Neural cell (in vitro differentiated cells): ENCODE results near the gene SARNP. TPM values are rescaled to one million over a fixed set of nuclear protein-coding genes. Genes with fewer than 3 reads are reported as not detected.

Experiments
- H2AFZ ChIP-seq: fragments of 200-600, 300-800 bp; sonication (generic), shearing (Covaris generic); 2 replicates; pipeline ENCODE4 v1.6.0; 2014; ENCODE audit warnings: low read depth, mild to moderate bottlenecking, antibody characterized with exemption, low read length, moderate library complexity
- H3F3A ChIP-seq: fragments of 200-600 bp; shearing (Covaris generic); 2 replicates; pipeline ENCODE4 v1.6.1; 2016; ENCODE audit warnings: mild to moderate bottlenecking, moderate library complexity, mixed read lengths, antibody characterized with exemption, low read length; ENCODE audit not compliant: insufficient read depth, poor library complexity, severe bottlenecking
- H3K27ac ChIP-seq: fragments of 200-600, 300-800 bp; sonication (generic), shearing (Covaris generic); 2 replicates; pipeline ENCODE4 v1.5.1; 2014; ENCODE audit warnings: mild to moderate bottlenecking, low read length, moderate library complexity
- H3K27me3 ChIP-seq: fragments of 300-800, 200-600 bp; sonication (generic), shearing (Covaris generic); 2 replicates; pipeline ENCODE4 v1.6.0; 2014; ENCODE audit warnings: mild to moderate bottlenecking, low read depth, low read length, moderate library complexity; ENCODE audit not compliant: insufficient read depth
- H3K36me3 ChIP-seq: fragments of 300-800, 200-600 bp; sonication (generic), shearing (Covaris generic); 2 replicates; pipeline ENCODE4 v1.5.1; 2014; ENCODE audit warnings: mild to moderate bottlenecking, antibody characterized with exemption, low read length, moderate library complexity; ENCODE audit not compliant: insufficient read depth
- H3K4me2 ChIP-seq: fragments of 300-800, 200-600 bp; sonication (generic), shearing (Covaris generic); 2 replicates; pipeline ENCODE4 v1.6.0; 2014; ENCODE audit warnings: mild to moderate bottlenecking, low read length
- H3K4me3 ChIP-seq: fragments of 300-800, 200-600 bp; sonication (generic), shearing (Covaris generic); 2 replicates; pipeline ENCODE4 v1.5.1; 2014; ENCODE audit warnings: mild to moderate bottlenecking, low read length, moderate library complexity
- H3K79me2 ChIP-seq: fragments of 200-600 bp; shearing (Covaris generic); replicated peaks from 2 replicates; pipeline ENCODE4 v1.6.0; 2014; ENCODE audit warnings: mild to moderate bottlenecking, low read length, moderate library complexity; ENCODE audit not compliant: insufficient read depth
- H3K9ac ChIP-seq: fragments of 300-800, 200-600 bp; sonication (generic), shearing (Covaris generic); 2 replicates; pipeline ENCODE4 v1.6.1; 2016; ENCODE audit warnings: mild to moderate bottlenecking, low read length, mixed read lengths
- H3K9me2 ChIP-seq: fragments of 200-600 bp; shearing (Covaris generic); 2 replicates; pipeline ENCODE4 v1.6.1; 2016; ENCODE audit warnings: mild to moderate bottlenecking, low read length, mixed read lengths; ENCODE audit not compliant: insufficient read depth
- H3K9me3 ChIP-seq: fragments of 200-600, 300-800 bp; sonication (generic), shearing (Covaris generic); 2 replicates; pipeline ENCODE4 v1.6.1; 2016; ENCODE audit warnings: mild to moderate bottlenecking, mixed run types, low read length, moderate library complexity, mixed read lengths
- H4K20me1 ChIP-seq: fragments of 200-600 bp; shearing (Covaris generic); 2 replicates; pipeline ENCODE4 v1.6.1; 2016; ENCODE audit warnings: mild to moderate bottlenecking, mixed run types; ENCODE audit not compliant: insufficient read depth
- EP300 ChIP-seq: fragments of 450-650 bp; conservative IDR thresholded peaks from 2 replicates; pipeline ENCODE4 v1.6.1; 2014; ENCODE audit warnings: antibody characterized with exemption, mild to moderate bottlenecking, moderate library complexity; ENCODE audit not compliant: poor library complexity, severe bottlenecking
- EZH2 ChIP-seq: fragments of 200-600, 300-800 bp; shearing (Covaris generic), sonication (generic); IDR thresholded peaks from 2 replicates; pipeline ENCODE4 v1.6.1; 2014; ENCODE audit warnings: antibody characterized with exemption, low read length, borderline replicate concordance, mild to moderate bottlenecking; ENCODE audit not compliant: insufficient read depth, poor library complexity, severe bottlenecking
- MXI1 ChIP-seq: fragments of 450-650 bp; conservative IDR thresholded peaks from 2 replicates; pipeline ENCODE4 v1.6.1; 2014; ENCODE audit warnings: antibody characterized with exemption, mild to moderate bottlenecking; ENCODE audit not compliant: poor library complexity, severe bottlenecking
- POLR2AphosphoS5 ChIP-seq: IDR thresholded peaks from 2 replicates; pipeline ENCODE4 v1.6.1; 2012
- RAD21 ChIP-seq: fragments of 450-650 bp; conservative IDR thresholded peaks from 2 replicates; pipeline ENCODE4 v1.6.1; 2014; ENCODE audit warnings: antibody characterized with exemption, mild to moderate bottlenecking, moderate library complexity
- SMC3 ChIP-seq: fragments of 450-650 bp; conservative IDR thresholded peaks from 2 replicates; pipeline ENCODE4 v1.6.1; 2014; ENCODE audit warnings: antibody characterized with exemption, mild to moderate bottlenecking, moderate library complexity; ENCODE audit not compliant: poor library complexity
- TAF1 ChIP-seq: IDR thresholded peaks from 2 replicates; pipeline ENCODE4 v1.6.1; 2012; ENCODE audit warnings: low read depth
- polyA plus RNA-seq: library from polyadenylated mRNA; depleted of rRNA; stranded (reverse); fragments of >200 nt; gene quantifications from 2 replicates; pipeline ENCODE4 v1.2.3, GENCODE V29; 2014
- TF ChIP-seq, protein P1 (sequence below): IDR thresholded peaks from 2 replicates; pipeline ENCODE4 v1.6.1; 2012; ENCODE audit warnings: borderline replicate concordance
- TF ChIP-seq, protein P2 (sequence below): fragments of 450-650 bp; IDR thresholded peaks from 2 replicates; pipeline ENCODE4 v1.5.1; 2014; ENCODE audit warnings: antibody characterized with exemption, mild to moderate bottlenecking, moderate library complexity; ENCODE audit not compliant: poor library complexity, severe bottlenecking

SARNP gene
- polyA plus RNA-seq, 1 donor from 2014 or later = 332 TPM

GRCh38 chr12:55720071-55720564, 97.4 kb downstream of the SARNP start, which contains the start of gene RDH5:
Gene RDH5, plus strand, starts transcription at chr12:55720393. Its CDS starts 792 bp downstream, at chr12:55721185.
- TF ChIP-seq EP300 (no peak), POLR2AphosphoS5 (no peak), RAD21 (no peak), MXI1 (no peak), EZH2 (no peak), TAF1 (no peak), SMC3 (no peak)
- TF ChIP-seq, protein P1, sequence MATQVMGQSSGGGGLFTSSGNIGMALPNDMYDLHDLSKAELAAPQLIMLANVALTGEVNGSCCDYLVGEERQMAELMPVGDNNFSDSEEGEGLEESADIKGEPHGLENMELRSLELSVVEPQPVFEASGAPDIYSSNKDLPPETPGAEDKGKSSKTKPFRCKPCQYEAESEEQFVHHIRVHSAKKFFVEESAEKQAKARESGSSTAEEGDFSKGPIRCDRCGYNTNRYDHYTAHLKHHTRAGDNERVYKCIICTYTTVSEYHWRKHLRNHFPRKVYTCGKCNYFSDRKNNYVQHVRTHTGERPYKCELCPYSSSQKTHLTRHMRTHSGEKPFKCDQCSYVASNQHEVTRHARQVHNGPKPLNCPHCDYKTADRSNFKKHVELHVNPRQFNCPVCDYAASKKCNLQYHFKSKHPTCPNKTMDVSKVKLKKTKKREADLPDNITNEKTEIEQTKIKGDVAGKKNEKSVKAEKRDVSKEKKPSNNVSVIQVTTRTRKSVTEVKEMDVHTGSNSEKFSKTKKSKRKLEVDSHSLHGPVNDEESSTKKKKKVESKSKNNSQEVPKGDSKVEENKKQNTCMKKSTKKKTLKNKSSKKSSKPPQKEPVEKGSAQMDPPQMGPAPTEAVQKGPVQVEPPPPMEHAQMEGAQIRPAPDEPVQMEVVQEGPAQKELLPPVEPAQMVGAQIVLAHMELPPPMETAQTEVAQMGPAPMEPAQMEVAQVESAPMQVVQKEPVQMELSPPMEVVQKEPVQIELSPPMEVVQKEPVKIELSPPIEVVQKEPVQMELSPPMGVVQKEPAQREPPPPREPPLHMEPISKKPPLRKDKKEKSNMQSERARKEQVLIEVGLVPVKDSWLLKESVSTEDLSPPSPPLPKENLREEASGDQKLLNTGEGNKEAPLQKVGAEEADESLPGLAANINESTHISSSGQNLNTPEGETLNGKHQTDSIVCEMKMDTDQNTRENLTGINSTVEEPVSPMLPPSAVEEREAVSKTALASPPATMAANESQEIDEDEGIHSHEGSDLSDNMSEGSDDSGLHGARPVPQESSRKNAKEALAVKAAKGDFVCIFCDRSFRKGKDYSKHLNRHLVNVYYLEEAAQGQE = no peak
- TF ChIP-seq, protein P2, sequence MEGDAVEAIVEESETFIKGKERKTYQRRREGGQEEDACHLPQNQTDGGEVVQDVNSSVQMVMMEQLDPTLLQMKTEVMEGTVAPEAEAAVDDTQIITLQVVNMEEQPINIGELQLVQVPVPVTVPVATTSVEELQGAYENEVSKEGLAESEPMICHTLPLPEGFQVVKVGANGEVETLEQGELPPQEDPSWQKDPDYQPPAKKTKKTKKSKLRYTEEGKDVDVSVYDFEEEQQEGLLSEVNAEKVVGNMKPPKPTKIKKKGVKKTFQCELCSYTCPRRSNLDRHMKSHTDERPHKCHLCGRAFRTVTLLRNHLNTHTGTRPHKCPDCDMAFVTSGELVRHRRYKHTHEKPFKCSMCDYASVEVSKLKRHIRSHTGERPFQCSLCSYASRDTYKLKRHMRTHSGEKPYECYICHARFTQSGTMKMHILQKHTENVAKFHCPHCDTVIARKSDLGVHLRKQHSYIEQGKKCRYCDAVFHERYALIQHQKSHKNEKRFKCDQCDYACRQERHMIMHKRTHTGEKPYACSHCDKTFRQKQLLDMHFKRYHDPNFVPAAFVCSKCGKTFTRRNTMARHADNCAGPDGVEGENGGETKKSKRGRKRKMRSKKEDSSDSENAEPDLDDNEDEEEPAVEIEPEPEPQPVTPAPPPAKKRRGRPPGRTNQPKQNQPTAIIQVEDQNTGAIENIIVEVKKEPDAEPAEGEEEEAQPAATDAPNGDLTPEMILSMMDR = no peak
- Histone ChIP-seq H3K27ac (no peak within 1 kb of the TSS), H4K20me1 (no peaks in the 10 kb centered on the region), H3K4me3 (no peak within 1 kb of the TSS), H3K27me3 (no peaks in the 10 kb centered on the region), H3K36me3 (peaks cover 3% of the 10 kb centered on the region), H2AFZ (no peak within 1 kb of the TSS), H3K9ac (no peak within 1 kb of the TSS), H3K4me2 (no peak within 1 kb of the TSS), H3K79me2 (peaks cover 7% of the 10 kb centered on the region), H3K9me3 (no peaks in the 10 kb centered on the region), H3K9me2 (no peaks in the 10 kb centered on the region), H3F3A (no peaks in the 10 kb centered on the region)

- no peaks in the 10 kb centered on the region for H3K27me3 ChIP-seq
- H3K27ac ChIP-seq = no peak overlapping the region
- H3F3A ChIP-seq = no peaks in the 10 kb centered on the region
- no peaks in the 10 kb centered on the region for H4K20me1 ChIP-seq
- no peak overlapping the region for H3K4me2 ChIP-seq
- no peaks in the 10 kb centered on the region for H3K36me3 ChIP-seq
- H2AFZ ChIP-seq = no peak overlapping the region
- H3K9ac ChIP-seq = no peak overlapping the region
- H3K4me3 ChIP-seq = no peak overlapping the region
- TF ChIP-seq SMC3 (no peak), EZH2 (no peak), RAD21 (no peak), MXI1 (no peak), EP300 (no peak), POLR2AphosphoS5 (no peak), TAF1 (no peak)
- TF ChIP-seq, protein P2 = no peak
- H3K9me3 ChIP-seq = no peaks in the 10 kb centered on the region
- H3K79me2 ChIP-seq = peaks cover 7% of the 10 kb centered on the region
- no peaks in the 10 kb centered on the region for H3K9me2 ChIP-seq
Measured at GRCh38 chr12:55719371-55719770, 98.2 kb downstream of the SARNP start.
